Neutrophil (primary cell): ENCODE data around the gene IQSEC1.

Experiments used
- H3K27ac ChIP-seq: fragments of 200-600 bp; sonication (generic); 2 replicates; pipeline ENCODE4 v1.5.1; 2016; ENCODE audit warnings: mild to moderate bottlenecking, moderate library complexity
- H3K27me3 ChIP-seq: fragments of 200-600 bp; sonication (generic); 2 replicates; pipeline ENCODE4 v1.6.0; 2016; ENCODE audit warnings: mild to moderate bottlenecking
- H3K36me3 ChIP-seq: fragments of 200-600 bp; sonication (generic); 2 replicates; pipeline ENCODE4 v1.5.1; 2017
- H3K4me1 ChIP-seq, 2 experiments: fragments of 200-600 bp in 1 of 2; sonication (generic) in 1 of 2; 1 replicate in 1 of 2; 2 replicates in 1 of 2; pipeline versions ENCODE4 v1.5.1 to v1.6.1; 2013 to 2016; ENCODE audit warnings: low read depth in 1 of 2, low read length in 1 of 2, mild to moderate bottlenecking in 1 of 2, moderate library complexity in 1 of 2; ENCODE audit not compliant: control insufficient read depth in 1 of 2, insufficient read depth in 1 of 2
- H3K4me3 ChIP-seq, 2 experiments: fragments of 200-600 bp in 1 of 2; sonication (generic) in 1 of 2; 1 replicate in 1 of 2; 2 replicates in 1 of 2; pipeline ENCODE4 v1.5.1; 2013 to 2016; ENCODE audit warnings: low read depth in 1 of 2, low read length in 1 of 2, mild to moderate bottlenecking in 1 of 2, moderate library complexity in 1 of 2
- H3K9me3 ChIP-seq: fragments of 200-600 bp; sonication (generic); 2 replicates; pipeline ENCODE4 v1.5.1; 2016
- CTCF ChIP-seq: fragments of 200-600 bp; sonication (generic); IDR thresholded peaks from 2 replicates; pipeline ENCODE4 v1.5.1; 2016; ENCODE audit warnings: antibody characterized with exemption

IQSEC1 gene

GRCh38 chr3:13119471-13120220 lies 46.4 kb upstream of the IQSEC1 start:
- H3K27ac ChIP-seq, result no peak overlapping the region
- H3K4me1 ChIP-seq, result no peaks in the 10 kb centered on the region
- no peaks in the 10 kb centered on the region for H3K9me3 ChIP-seq
- H3K36me3 ChIP-seq, result no peaks in the 10 kb centered on the region
- no peak for TF ChIP-seq CTCF
- H3K27me3 ChIP-seq, result peaks cover 12% of the 10 kb centered on the region
- no peak overlapping the region for H3K4me3 ChIP-seq

- H3K36me3 ChIP-seq, result no peaks in the 10 kb centered on the region
- H3K4me3 ChIP-seq, result no peak overlapping the region
- H3K4me1 ChIP-seq, result no peaks in the 10 kb centered on the region
- peaks cover 22% of the 10 kb centered on the region for H3K27me3 ChIP-seq
- no peaks in the 10 kb centered on the region for H3K9me3 ChIP-seq
- H3K27ac ChIP-seq, result no peak overlapping the region
- no peak for TF ChIP-seq CTCF
These were observed 43.2 kb upstream of the IQSEC1 start for GRCh38 chr3:13116426-13116825.

GRCh38 chr3:13115991-13116390 lies 42.8 kb upstream of the IQSEC1 start:
- no peaks in the 10 kb centered on the region for H3K4me1 ChIP-seq
- H3K36me3 ChIP-seq, result no peaks in the 10 kb centered on the region
- no peak overlapping the region for H3K27ac ChIP-seq
- H3K4me3 ChIP-seq, result no peak overlapping the region
- TF ChIP-seq CTCF, result no peak
- no peaks in the 10 kb centered on the region for H3K9me3 ChIP-seq
- peaks cover 26% of the 10 kb centered on the region for H3K27me3 ChIP-seq

- peaks cover 31% of the 10 kb centered on the region for H3K27me3 ChIP-seq
- H3K4me1 ChIP-seq, result no peaks in the 10 kb centered on the region
- no peak for TF ChIP-seq CTCF
- no peaks in the 10 kb centered on the region for H3K36me3 ChIP-seq
- no peaks in the 10 kb centered on the region for H3K9me3 ChIP-seq
- no peak overlapping the region for H3K4me3 ChIP-seq
- no peak overlapping the region for H3K27ac ChIP-seq
These were observed 42.3 kb upstream of the IQSEC1 start for GRCh38 chr3:13115576-13115910.

GRCh38 chr3:13114811-13115575 lies 41.8 kb upstream of the IQSEC1 start:
- no peak for TF ChIP-seq CTCF

More at GRCh38 chr3:13114811-13115575, 41.8 kb upstream of the IQSEC1 start:
- H3K4me3 ChIP-seq, result no peak overlapping the region
- H3K36me3 ChIP-seq, result no peaks in the 10 kb centered on the region
- no peaks in the 10 kb centered on the region for H3K9me3 ChIP-seq
- H3K4me1 ChIP-seq, result no peaks in the 10 kb centered on the region
- H3K27ac ChIP-seq, result no peak overlapping the region
- peaks cover 36% of the 10 kb centered on the region for H3K27me3 ChIP-seq
